DMS153 treated with DMSO at 0.1 percent for 48 hours (cell line): ENCODE data around the gene NSG1.
"Not testable (repeated sequence)": the region's sequence is repeated elsewhere in the genome, so short reads cannot be mapped to it uniquely, and the experiment has no call there.

Source experiments
- DNase-seq: peaks from one replicate; lab custom pipeline; 2025; ENCODE audit not compliant: unreplicated experiment; lab: John Stamatoyannopoulos, UW

The NSG1 gene

DNA sequence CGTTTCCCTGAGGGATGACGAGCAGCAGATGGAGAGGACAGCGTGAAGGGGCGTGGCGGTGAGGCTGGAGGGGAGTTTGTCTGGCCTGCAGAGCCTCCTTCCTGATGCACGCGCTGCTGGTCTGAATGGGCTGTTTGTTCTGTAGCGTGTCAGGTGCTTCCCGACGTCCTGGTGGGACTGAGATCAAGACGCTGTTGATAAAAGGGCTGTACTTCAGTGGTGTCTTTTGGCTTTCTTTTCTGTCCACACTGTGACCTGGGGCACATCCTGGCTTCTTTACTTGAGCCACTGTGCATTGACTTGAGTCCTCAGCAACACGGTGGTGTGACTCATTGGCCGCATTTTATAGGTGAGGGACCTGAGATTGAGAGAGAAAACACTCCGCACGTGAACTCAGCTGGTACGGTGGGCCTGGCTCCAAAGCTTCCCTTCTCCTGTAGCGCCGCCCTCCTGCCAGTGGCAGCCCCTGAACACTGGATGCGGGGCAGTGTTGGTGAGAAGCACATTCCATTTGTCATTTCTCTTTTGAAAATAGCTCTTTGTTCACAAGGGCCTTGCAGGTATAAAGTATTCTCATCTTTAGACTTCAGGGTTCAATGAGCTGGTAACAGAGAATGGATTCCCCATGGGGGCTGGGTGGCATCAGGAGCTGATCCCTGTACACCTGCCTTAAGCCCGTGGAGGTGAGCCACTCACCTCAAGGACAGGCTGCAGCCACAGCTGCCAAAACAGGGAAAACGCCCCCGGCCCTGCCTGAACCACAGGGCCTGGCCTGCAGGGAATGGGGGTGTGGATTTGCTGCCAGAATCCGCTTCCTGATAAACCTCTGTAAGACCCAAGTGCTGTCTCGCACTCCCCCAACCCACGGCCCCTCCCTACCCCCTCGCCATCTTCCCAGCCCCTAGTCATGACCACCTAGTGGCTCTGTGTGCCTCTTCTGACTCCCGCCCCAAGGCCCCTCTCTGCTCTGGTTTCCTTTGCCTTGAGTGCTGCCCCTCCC, 29.2 kb downstream of the NSG1 start:
- DNase-seq, result no peak

GRCh38 chr4:4416981-4417380, 30.1 kb downstream of the NSG1 start:
- no peak for DNase-seq

GRCh38 chr4:4417886-4418285, 31.0 kb downstream of the NSG1 start:
- no peak for DNase-seq

DNA sequence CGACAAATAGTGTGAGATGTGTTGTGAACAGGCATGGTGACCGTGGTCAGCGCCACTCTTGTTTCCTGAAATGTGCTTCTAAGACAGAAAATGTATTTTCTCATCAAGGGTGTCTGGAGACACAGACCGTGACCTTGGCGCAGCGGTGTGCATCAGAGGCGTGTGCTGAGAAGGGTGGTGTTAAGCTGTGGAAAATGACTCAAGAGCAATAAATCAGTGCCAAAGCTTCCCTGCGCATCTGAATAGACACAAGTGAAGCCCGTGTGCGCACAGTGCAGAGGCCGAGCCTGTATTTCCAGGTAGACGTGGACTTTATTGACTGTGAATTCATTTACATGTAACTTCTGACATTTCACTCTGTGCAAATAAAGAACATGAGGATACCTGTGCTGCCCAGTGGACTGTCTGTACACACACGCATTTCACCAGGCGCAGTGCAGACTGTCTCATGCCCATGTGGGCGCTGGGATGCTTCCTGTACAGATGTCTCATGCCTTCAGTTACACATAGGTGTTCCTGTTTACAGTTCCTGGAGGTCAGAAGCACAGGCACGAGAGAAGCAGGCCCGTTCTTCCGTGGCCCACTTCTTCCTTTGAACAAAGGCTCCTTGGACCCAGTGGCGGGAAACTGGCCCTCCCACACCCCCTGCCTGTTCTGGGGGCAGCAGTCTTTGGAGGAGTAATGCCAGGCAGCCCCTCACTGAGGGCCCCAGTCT, 31.9 kb downstream of the NSG1 start:
- DNase-seq, result no peak

GRCh38 chr4:4419896-4420295, 33.0 kb downstream of the NSG1 start:
- no peak for DNase-seq

DNA sequence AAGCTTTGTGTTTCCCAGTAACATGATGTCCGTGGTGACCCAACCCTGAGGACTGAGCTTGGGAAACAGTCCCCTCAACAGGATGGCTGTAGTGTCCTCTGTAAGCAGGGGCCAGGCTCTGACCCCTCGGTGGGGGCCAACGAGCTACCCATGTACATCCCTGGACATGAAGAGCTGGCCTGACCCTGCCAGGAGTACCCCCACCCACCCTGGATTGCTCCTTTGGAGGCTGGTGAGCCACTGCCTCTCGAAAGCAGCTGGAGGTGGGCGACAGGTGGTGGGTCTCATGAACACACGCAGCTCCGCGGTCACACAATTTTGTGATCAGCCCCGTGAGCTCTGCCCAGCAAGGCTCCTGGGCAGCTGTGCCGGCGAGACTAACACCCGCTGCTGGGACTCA, 33.5 kb downstream of the NSG1 start:
- no peak for DNase-seq

DNA sequence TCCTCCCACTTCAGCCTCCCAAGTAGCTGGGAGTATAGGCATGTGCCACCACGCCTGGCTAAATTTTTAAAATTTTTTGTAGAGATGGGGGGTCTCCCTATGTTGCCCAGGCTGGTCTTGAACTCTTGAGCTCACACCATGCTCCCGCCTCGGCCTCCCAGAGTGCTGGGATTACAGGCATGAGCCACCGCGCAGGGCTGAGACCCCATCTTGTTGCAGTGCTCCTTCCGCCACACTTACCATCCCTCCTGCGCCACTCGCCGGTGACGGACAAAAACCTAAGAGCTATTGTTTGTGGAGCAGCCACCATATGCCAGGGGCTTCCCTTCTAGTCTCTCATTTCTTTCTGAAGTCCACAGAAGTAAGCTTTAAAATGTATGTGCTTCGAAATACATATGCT, 34.5 kb downstream of the NSG1 start:
- DNase-seq, result no peak

DNA sequence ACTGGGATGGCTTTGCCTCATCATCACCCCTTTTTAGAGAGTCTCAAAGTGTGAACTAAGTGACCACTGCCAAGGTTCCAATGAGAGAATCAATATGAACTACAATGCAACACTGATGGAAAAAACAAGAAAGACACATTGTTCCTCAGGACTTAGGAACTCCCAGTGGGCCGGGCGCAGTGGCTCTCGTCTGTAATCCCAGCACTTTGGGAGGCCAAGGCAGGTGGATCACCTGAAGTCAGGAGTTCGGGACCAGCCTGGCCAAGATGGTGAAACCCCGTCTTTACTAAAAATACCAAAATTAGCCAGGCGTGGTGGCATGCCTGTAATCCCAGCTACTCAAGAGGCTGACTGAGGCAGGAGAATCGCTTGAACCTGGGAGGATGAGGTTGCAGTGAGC, 35.2 kb downstream of the NSG1 start:
- DNase-seq, result not testable (repeated sequence)

DNA sequence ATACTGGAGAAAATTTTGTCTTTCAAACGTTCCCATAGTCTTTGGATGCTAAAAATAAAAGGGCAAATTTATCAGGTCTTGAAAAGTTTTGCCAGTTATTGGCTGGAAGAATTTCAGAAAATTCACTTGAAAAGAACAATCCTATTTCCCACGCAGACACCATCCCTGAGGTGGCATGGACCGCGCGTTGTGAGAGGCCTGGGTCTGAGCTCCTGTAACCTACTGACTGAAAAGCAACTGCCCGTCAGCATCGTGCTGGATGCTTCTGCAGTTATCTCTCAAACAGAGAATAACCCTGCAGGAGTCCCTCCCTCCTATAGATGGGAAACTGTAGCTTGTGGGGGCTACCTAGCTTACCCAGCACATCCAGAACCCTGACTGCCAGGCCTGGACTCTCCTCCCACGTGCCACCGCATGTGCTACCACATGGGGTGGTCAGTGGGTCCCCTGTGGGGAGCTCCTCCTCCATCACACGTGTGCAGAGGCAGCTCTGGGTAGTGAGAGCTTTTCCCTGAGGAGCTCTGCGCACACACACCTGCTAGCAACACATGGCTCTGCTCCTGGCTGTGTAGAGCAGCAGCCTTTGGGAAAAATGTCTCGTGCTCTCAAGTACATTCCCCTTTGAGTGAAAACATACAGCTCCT, 36.1 kb downstream of the NSG1 start:
- DNase-seq, result no peak

DNA sequence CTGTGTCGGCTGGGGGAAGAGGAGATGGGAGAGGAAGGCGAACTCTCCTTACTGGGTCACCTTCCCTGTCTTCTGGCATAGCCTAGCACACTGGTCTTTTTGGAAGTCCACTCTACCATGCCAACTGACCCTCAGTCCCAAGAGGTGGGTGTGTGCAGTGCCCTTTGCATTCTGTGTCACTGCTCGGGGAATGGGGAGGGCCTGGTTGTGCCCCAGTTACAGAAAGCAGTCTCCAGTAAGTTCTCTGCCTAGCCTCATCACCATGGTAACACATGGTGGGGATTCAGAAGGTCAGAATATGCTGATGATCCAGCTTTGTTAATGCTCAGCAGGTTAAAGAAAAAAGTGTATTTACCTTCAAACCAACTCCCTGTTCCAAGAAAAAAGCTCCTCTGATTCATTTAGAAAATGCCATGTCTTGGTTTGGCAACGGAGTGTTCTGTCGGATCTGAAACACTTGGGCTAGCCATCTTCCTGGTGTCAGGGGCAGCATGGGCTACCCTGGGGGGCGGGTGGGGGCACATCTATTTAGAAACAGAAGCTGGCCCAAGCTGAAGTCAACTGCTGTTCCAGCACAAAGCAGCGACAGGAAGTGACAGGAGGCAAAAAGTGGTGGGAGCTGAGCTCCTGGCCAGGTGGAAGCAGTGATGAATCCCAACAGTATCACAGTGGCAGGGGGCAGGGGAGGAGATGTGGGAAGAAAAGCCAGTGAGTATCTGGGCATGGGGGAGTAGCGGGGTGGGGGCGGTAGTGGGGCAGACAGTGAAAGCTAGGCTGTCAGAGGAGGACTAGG, 37.0 kb downstream of the NSG1 start:
- DNase-seq, result no peak

GRCh38 chr4:4424499-4425115, 37.7 kb downstream of the NSG1 start:
- no peak for DNase-seq

DNA sequence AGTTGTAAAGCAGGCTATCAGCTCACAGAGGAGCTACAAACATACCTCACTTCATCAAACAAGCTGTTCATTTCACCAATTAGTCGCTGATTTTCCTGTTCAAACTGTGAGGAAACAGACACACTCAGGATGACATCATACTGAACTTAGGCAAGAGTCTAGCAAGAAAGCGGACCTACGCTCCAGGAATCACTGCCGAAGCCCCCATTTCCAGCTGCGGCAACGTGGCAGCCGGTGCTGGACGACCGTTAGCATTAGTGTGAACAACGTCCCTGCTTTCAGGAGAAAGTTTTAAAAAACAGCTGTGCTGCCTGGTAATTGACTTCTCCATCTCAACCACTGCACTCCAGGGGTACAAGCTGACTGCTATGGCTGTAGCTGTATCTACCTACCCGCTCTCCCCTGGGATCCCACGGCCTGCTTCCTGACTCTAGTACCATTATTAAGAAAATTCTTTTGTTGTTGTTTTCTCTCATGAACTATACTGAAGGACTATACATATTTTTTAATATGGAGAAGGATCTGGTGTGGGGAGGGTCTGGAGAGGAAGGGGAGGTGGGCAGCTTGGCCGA, 38.3 kb downstream of the NSG1 start:
- no peak for DNase-seq

DNA sequence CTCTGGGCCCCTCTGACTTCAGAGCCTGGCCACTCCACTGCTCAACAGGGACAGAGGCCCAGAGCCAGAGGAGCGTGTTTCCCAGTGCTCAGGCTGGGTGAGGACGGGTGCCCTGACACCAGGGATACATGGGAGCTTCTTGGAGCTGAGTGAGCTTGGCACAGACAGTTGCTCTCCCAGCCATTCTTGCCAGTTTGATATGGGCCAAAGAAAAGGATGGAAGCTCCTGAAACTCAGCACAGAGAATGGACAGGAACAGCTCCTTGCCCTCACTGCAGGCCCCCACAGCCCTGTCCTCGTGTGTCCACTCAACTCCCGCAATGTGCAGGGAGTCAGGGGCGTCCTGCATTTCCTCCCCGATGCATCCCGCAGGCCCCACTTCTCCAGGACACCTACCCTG, 38.8 kb downstream of the NSG1 start:
- no peak for DNase-seq

DNA sequence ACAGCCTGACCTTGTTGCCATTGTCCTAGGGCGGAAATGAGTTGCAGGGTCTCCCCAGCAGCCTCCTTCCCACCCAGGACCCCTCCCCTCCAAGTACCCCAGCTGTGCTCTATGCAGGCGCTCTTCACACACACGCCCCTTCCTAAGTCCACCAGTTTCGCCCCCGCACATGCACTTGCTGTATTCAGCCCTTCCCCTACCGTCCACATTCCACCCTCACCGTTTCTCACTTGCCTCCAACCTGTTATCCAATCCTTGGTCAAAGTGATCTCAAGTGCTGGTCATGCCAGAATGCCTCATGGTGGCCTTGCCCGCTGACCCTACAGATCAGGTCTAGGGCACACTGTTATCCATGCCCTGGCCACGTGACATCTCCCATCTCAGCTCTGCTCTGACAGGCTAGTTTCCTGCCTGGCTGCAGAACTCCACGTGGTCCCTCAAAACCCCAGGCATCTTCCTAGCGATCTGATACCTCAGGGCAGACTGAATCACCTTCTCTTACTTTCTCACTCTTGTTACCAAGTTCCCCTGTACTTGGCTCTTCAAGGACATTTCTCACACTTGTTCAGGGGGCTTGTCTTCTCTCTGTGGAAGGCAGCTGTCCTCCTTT, 39.7 kb downstream of the NSG1 start:
- no peak for DNase-seq

DNA sequence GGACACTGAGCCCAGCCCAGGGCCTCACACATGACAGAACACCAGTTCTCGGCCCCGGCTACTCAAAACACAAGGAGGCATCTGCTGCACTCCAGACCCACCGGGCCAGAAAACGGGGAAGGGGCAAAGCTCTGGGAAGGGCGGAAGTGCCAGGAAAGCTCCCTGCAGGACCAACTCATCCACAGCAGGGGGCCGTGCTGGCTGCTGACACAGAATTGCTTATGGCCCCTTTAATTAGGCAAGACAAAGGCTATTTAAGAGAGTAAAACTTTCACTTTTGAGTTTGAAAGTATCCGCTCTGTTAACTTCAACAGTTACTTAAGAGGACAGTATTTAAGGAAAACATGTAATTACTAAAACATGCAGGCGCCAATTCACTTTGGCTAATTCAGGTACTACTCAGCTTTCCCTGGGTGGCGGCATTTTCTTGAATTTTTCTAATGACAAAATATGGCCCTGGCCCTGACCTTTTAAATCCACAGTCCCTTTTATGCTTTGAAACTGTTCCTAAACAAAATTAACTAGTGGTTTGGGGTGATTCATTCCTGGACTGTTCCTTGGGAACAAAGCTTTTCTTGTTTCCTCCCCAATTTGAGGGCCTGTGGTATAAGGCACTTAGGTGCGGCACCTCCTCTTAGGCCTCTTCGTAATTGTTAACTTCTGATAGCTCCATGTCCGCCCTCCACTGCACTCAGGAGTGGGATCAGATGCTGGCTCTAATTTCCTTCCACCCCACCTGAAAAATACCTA, 40.4 kb downstream of the NSG1 start:
- DNase-seq, result no peak

DNA sequence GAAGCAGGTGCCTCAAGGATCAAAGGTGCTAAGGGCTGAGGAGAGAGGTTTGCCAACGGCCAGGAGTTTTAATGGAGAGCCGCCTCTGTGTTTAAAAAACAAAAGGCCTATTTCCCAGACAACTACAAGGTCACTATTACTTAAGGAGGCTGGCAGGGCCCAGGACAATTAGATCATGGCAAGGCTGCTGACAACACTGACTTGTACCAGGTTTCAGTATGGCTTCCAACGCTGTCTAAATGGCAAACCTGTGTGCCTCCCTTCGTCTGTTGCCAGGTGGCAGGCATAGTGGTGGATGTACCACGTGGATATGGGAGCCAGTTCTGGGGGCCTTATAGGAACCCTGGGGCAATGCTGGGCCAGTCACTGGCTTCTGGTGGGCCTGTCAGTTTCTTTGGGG, 41.0 kb downstream of the NSG1 start:
- no peak for DNase-seq

- no peak for DNase-seq
These were observed 42.3 kb downstream of the NSG1 start for GRCh38 chr4:4428966-4429875.
